H9 (cell line): Measurements from ENCODE around the gene ANO2. TPM values are rescaled to one million over a fixed set of nuclear protein-coding genes. Genes with fewer than 3 reads are reported as not detected.

Experiments used
- DNase-seq: peaks from one replicate; pipeline ENCODE4 v3.0.0-alpha.2; 2017
- H2AFZ ChIP-seq: one replicate; pipeline ENCODE4 v1.6.1; 2013; ENCODE audit warnings: mild to moderate bottlenecking, low read length, control low read depth, moderate library complexity
- H2AK5ac ChIP-seq: 2 replicates; pipeline ENCODE4 v1.6.1; 2013; ENCODE audit warnings: low read length, control low read depth, mixed read lengths; ENCODE audit not compliant: insufficient read length
- H2BK120ac ChIP-seq: one replicate; pipeline ENCODE4 v1.6.1; 2013; ENCODE audit warnings: low read depth, mild to moderate bottlenecking, low read length, control low read depth, inconsistent platforms; ENCODE audit not compliant: poor library complexity, severe bottlenecking
- H2BK12ac ChIP-seq: 2 replicates; pipeline ENCODE4 v1.6.1; 2013; ENCODE audit warnings: low read length, control low read depth, mixed read lengths, low read depth; ENCODE audit not compliant: insufficient read length
- H2BK15ac ChIP-seq: 2 replicates; pipeline ENCODE4 v1.6.1; 2013; ENCODE audit warnings: low read depth, low read length, control low read depth
- H2BK20ac ChIP-seq: one replicate; pipeline ENCODE4 v1.6.1; 2013; ENCODE audit warnings: low read depth, mild to moderate bottlenecking, low read length, control low read depth, inconsistent platforms; ENCODE audit not compliant: poor library complexity, severe bottlenecking
- H2BK5ac ChIP-seq: 2 replicates; pipeline ENCODE4 v1.6.1; 2013; ENCODE audit warnings: low read length, control low read depth, mixed read lengths; ENCODE audit not compliant: insufficient read length
- H3K14ac ChIP-seq: 2 replicates; pipeline ENCODE4 v1.6.1; 2013; ENCODE audit warnings: low read length, control low read depth; ENCODE audit not compliant: insufficient read depth
- H3K18ac ChIP-seq: 2 replicates; pipeline ENCODE4 v1.6.1; 2013; ENCODE audit warnings: low read depth, mild to moderate bottlenecking, mixed read lengths, low read length, control low read depth; ENCODE audit not compliant: insufficient read length
- H3K23ac ChIP-seq: 2 replicates; pipeline ENCODE4 v1.6.1; 2013; ENCODE audit warnings: low read length, control low read depth, mixed read lengths, low read depth; ENCODE audit not compliant: insufficient read length
- H3K23me2 ChIP-seq: 2 replicates; pipeline ENCODE4 v1.6.1; 2013; ENCODE audit warnings: low read depth, mild to moderate bottlenecking, mixed read lengths, low read length, control low read depth; ENCODE audit not compliant: insufficient read length, poor library complexity, severe bottlenecking
- H3K27ac ChIP-seq: 2 replicates; pipeline ENCODE4 v1.5.1; 2013; ENCODE audit warnings: low read length, control low read depth, mixed read lengths, low read depth; ENCODE audit not compliant: insufficient read length
- H3K27me3 ChIP-seq: 2 replicates; pipeline ENCODE4 v1.6.1; 2013; ENCODE audit warnings: low read length, control low read depth, inconsistent platforms; ENCODE audit not compliant: insufficient read depth
- H3K4ac ChIP-seq: 2 replicates; pipeline ENCODE4 v1.6.1; 2013; ENCODE audit warnings: low read depth, mild to moderate bottlenecking, control low read depth, inconsistent platforms, low read length, moderate library complexity
- H3K4me1 ChIP-seq: 2 replicates; pipeline ENCODE4 v1.6.1; 2013; ENCODE audit warnings: low read length, control low read depth, inconsistent platforms; ENCODE audit not compliant: insufficient read depth
- H3K4me2 ChIP-seq: 2 replicates; pipeline ENCODE4 v1.6.1; 2013; ENCODE audit warnings: low read length, control low read depth, mixed read lengths; ENCODE audit not compliant: insufficient read length, insufficient read depth
- H3K56ac ChIP-seq: 2 replicates; pipeline ENCODE4 v1.6.1; 2013; ENCODE audit warnings: low read depth, mild to moderate bottlenecking, mixed read lengths, low read length, control low read depth; ENCODE audit not compliant: insufficient read length
- H3K79me1 ChIP-seq: 2 replicates; pipeline ENCODE4 v1.6.1; 2013; ENCODE audit warnings: low read depth, mild to moderate bottlenecking, moderate library complexity, low read length, control low read depth, inconsistent platforms; ENCODE audit not compliant: insufficient read depth, poor library complexity, severe bottlenecking
- H3K79me2 ChIP-seq: 2 replicates; pipeline ENCODE4 v1.6.1; 2013; ENCODE audit warnings: low read length, control low read depth, inconsistent platforms; ENCODE audit not compliant: insufficient read depth
- H3K9ac ChIP-seq: 2 replicates; pipeline ENCODE4 v1.6.1; 2013; ENCODE audit warnings: low read length, control low read depth, mixed read lengths; ENCODE audit not compliant: insufficient read length; ENCODE audit errors: extremely low read depth
- H3K9me3 ChIP-seq: one replicate; pipeline ENCODE4 v1.6.1; 2013; ENCODE audit warnings: low read depth, low read length, inconsistent platforms; ENCODE audit not compliant: control insufficient read depth
- H3T11ph ChIP-seq: one replicate; pipeline ENCODE4 v1.6.1; 2013; ENCODE audit warnings: mild to moderate bottlenecking, low read length, control low read depth, inconsistent platforms
- H4K20me1 ChIP-seq: one replicate; pipeline ENCODE4 v1.6.1; 2013; ENCODE audit not compliant: control insufficient read depth, insufficient read length, insufficient read depth
- H4K5ac ChIP-seq: 2 replicates; pipeline ENCODE4 v1.6.1; 2013; ENCODE audit warnings: low read depth, mild to moderate bottlenecking, mixed read lengths, low read length, control low read depth; ENCODE audit not compliant: insufficient read length
- H4K8ac ChIP-seq: replicated peaks from 2 replicates; pipeline ENCODE4 v1.6.1; 2013; ENCODE audit warnings: low read length, control low read depth, mixed read lengths, low read depth; ENCODE audit not compliant: insufficient read length
- H4K91ac ChIP-seq: 2 replicates; pipeline ENCODE4 v1.6.1; 2013; ENCODE audit warnings: low read depth, mild to moderate bottlenecking, moderate library complexity, mixed read lengths, low read length, control low read depth; ENCODE audit not compliant: insufficient read length
- H3K27ac Mint-ChIP-seq, 3 experiments: 2 replicates in 2 of 3; 3 replicates in 1 of 3; pipeline ENCODE4 v1.8.0; 2020 to 2021; ENCODE audit warnings: mixed read lengths in 3 of 3, mild to moderate bottlenecking in 1 of 3, moderate library complexity in 1 of 3
- H3K27me3 Mint-ChIP-seq: 2 replicates; pipeline ENCODE4 v1.8.0; 2021; ENCODE audit warnings: low read depth, mild to moderate bottlenecking, moderate library complexity, mixed read lengths
- H3K36me3 Mint-ChIP-seq, 3 experiments: 2 replicates in 2 of 3; 3 replicates in 1 of 3; pipeline ENCODE4 v1.8.0; 2020 to 2021; ENCODE audit warnings: low read depth in 3 of 3, mixed read lengths in 3 of 3; ENCODE audit not compliant: insufficient read depth in 1 of 3
- H3K4me1 Mint-ChIP-seq, 2 experiments: 2 replicates each; pipeline ENCODE4 v1.8.0; 2020; ENCODE audit warnings: mixed read lengths in 2 of 2
- H3K4me3 Mint-ChIP-seq, 2 experiments: 2 replicates in 1 of 2; 3 replicates in 1 of 2; pipeline ENCODE4 v1.8.0; 2020 to 2021; ENCODE audit warnings: mild to moderate bottlenecking in 2 of 2, mixed read lengths in 2 of 2, moderate library complexity in 1 of 2
- H3K9me3 Mint-ChIP-seq, 2 experiments: 2 replicates in 1 of 2; 3 replicates in 1 of 2; pipeline ENCODE4 v1.8.0; 2020; ENCODE audit warnings: mild to moderate bottlenecking in 2 of 2, mixed read lengths in 2 of 2, moderate library complexity in 1 of 2
- WGBS: extraction: QIAGEN DNeasy Blood & Tissue Kit; methylation state at CpG from one replicate; pipeline ENCODE4 v1.1.7; 2013; ENCODE audit warnings: missing lambda C conversion rate, low lambda C conversion rate, mixed read lengths; ENCODE audit not compliant: insufficient read length; ENCODE audit errors: extremely low coverage; 5-methylcytosine and 5-hydroxymethylcytosine counted together
- total RNA-seq: library from RNA; stranded (reverse); gene quantifications from 2 replicates; pipeline ENCODE4 v1.2.1, GENCODE V29; 2021
- TF ChIP-seq, protein P1 (sequence below): fragments of 200-600 bp; sonication (generic); conservative IDR thresholded peaks from 3 replicates; pipeline ENCODE4 v1.8.0; 2021; ENCODE audit warnings: antibody characterized with exemption, mild to moderate bottlenecking

The ANO2 gene
- total RNA-seq, 1 experiment from 2014 or later = 3.8 TPM

DNA sequence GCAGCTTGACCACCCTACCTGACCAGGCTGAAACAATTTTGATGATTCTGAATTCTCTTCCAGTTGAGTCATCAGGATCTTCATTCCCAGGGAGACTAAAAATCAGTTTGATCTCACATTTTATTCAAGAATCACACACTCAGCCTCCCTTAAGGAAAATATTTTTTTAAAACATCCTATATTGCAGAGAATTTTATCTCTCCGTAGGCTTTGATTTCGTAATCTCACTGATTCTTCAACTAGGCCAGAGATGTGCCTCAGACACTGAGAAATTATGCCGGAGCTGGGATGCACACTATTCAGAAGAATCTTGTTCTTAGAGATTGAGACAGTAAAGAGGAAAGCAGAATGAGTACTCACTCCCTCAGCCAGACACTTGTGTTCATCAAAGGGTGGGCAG, 7.0 kb upstream of the ANO2 start:
- Histone ChIP-seq H3K9ac (no peak overlapping the region), H4K91ac (no peak overlapping the region), H4K8ac (no peak overlapping the region), H3T11ph (no peak overlapping the region), H3K4me1 (no peaks in the 10 kb centered on the region), H3K23me2 (no peaks in the 10 kb centered on the region), H3K27ac (no peak overlapping the region), H3K27me3 (no peaks in the 10 kb centered on the region), H2AK5ac (no peak overlapping the region), H2BK12ac (no peak overlapping the region), H2BK120ac (no peak overlapping the region), H3K9me3 (no peaks in the 10 kb centered on the region), H2BK15ac (no peak overlapping the region), H2AFZ (no peak overlapping the region), H4K5ac (no peak overlapping the region), H3K23ac (no peak overlapping the region), H3K4me2 (no peak overlapping the region), H3K79me2 (no peaks in the 10 kb centered on the region), H3K79me1 (no peaks in the 10 kb centered on the region), H3K56ac (no peak overlapping the region), H3K4ac (no peak overlapping the region), H2BK5ac (no peak overlapping the region), H3K14ac (no peak overlapping the region), H4K20me1 (no peaks in the 10 kb centered on the region), H2BK20ac (no peak overlapping the region), H3K18ac (no peak overlapping the region)
- Mint-ChIP-seq H3K9me3 (no peaks in the 10 kb centered on the region), H3K4me1 (peaks cover 3 to 7% of the 10 kb centered on the region in 2 experiments; a peak in 3 of 4 replicates), H3K4me3 (no peak overlapping the region), H3K27ac (no peak overlapping the region), H3K27me3 (peaks cover 34% of the 10 kb centered on the region), H3K36me3 (no peaks in the 10 kb centered on the region)
- no peak for DNase-seq
- TF ChIP-seq, protein P1, sequence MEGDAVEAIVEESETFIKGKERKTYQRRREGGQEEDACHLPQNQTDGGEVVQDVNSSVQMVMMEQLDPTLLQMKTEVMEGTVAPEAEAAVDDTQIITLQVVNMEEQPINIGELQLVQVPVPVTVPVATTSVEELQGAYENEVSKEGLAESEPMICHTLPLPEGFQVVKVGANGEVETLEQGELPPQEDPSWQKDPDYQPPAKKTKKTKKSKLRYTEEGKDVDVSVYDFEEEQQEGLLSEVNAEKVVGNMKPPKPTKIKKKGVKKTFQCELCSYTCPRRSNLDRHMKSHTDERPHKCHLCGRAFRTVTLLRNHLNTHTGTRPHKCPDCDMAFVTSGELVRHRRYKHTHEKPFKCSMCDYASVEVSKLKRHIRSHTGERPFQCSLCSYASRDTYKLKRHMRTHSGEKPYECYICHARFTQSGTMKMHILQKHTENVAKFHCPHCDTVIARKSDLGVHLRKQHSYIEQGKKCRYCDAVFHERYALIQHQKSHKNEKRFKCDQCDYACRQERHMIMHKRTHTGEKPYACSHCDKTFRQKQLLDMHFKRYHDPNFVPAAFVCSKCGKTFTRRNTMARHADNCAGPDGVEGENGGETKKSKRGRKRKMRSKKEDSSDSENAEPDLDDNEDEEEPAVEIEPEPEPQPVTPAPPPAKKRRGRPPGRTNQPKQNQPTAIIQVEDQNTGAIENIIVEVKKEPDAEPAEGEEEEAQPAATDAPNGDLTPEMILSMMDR = no peak
- no CpG with 5 or more reads among the region's 3 CpGs for WGBS
